Rectal smooth muscle tissue (tissue), 1 donor: ENCODE measurements around the gene FAM110D.

Experiments
- H3K27ac ChIP-seq: one replicate; pipeline ENCODE4 v1.7.0; 2013; ENCODE audit warnings: low read depth, low read length, inconsistent platforms
- H3K27me3 ChIP-seq: one replicate; pipeline ENCODE4 v1.7.0; 2013; ENCODE audit warnings: low read length; ENCODE audit not compliant: control insufficient read depth, insufficient read depth
- H3K36me3 ChIP-seq: one replicate; pipeline ENCODE4 v1.7.0; 2013; ENCODE audit warnings: low read length; ENCODE audit not compliant: control insufficient read depth, insufficient read depth
- H3K4me1 ChIP-seq: one replicate; pipeline ENCODE4 v1.7.0; 2013; ENCODE audit warnings: low read length; ENCODE audit not compliant: control insufficient read depth, insufficient read depth
- H3K4me3 ChIP-seq: one replicate; pipeline ENCODE4 v1.7.0; 2013; ENCODE audit warnings: low read length
- H3K9ac ChIP-seq: one replicate; pipeline ENCODE4 v1.7.0; 2013; ENCODE audit warnings: low read length

FAM110D gene

DNA sequence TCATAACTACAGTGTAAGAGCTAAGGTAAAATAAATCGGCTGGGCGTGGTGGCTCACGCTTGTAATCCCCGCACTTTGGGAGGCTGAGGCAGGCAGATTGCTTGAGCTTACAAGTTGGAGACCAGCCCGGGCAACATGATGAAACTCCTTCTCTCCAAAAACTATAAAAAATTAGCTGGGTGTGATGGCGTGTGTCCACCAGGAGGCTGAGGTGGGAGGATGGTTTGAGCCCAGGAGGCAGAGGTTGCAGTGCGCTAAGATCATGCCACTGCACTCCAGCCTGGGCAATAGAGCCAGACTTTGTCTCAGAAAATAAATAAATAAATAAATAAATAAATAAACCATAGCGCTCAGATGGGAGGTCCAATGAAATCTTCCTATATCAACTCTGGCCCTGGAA lies 16.7 kb upstream of the FAM110D start:
- Histone ChIP-seq H3K4me1 (no peaks in the 10 kb centered on the region), H3K36me3 (no peaks in the 10 kb centered on the region), H3K27ac (no peak overlapping the region), H3K27me3 (no peaks in the 10 kb centered on the region), H3K9ac (no peak overlapping the region), H3K4me3 (no peak overlapping the region)

DNA sequence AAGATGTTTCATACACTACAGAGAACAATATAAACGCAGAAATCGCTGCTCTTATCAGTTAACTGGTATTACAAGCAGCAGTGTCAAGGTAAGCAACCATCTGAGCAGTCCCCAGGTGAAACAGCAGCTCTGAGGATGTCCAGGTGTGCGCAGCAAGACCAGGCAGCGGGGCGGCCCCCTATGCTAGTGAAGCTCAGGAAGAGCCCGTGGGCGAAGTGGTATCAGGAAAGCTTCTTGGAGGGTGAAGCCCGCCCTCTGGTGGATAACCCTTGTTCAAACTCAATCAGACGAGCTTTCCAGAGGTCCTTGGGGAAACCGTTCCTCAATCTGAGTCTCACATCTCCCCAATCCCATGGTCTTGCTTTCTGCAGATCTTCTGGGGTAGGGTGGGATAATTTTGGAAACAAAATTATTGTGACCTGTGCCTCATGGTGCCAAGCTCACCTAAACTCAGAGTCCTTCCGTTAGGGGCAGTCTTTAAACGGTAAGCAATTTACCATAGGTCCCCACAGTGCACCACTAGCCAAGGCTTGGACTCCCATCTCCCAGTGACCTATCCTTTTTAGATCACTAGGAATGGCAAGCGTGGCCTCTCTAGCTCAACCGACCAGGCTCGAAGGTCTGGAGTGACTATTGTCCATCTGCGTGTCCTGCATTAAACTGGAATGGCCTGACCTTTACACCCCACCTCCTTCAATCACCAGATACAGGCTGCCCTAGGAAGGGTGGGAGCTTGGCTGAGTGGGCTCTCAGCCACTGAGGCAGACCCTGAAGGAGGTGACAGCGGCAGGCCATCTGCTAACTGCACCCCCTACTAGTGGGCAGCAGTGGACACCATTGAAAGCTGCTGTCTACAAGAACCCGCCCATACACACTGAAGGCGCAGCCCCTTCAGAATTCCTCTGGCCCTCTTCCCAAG lies 13.6 kb upstream of the FAM110D start:
- Histone ChIP-seq H3K36me3 (no peaks in the 10 kb centered on the region), H3K9ac (no peak overlapping the region), H3K27ac (no peak overlapping the region), H3K4me3 (no peak overlapping the region), H3K27me3 (no peaks in the 10 kb centered on the region), H3K4me1 (no peaks in the 10 kb centered on the region)

- Histone ChIP-seq H3K27me3 (no peaks in the 10 kb centered on the region), H3K27ac (no peak overlapping the region), H3K9ac (no peak overlapping the region), H3K4me1 (no peaks in the 10 kb centered on the region), H3K36me3 (no peaks in the 10 kb centered on the region), H3K4me3 (no peak overlapping the region)
Observed at GRCh38 chr1:26145960-26146294, 13.0 kb upstream of the FAM110D start.

DNA sequence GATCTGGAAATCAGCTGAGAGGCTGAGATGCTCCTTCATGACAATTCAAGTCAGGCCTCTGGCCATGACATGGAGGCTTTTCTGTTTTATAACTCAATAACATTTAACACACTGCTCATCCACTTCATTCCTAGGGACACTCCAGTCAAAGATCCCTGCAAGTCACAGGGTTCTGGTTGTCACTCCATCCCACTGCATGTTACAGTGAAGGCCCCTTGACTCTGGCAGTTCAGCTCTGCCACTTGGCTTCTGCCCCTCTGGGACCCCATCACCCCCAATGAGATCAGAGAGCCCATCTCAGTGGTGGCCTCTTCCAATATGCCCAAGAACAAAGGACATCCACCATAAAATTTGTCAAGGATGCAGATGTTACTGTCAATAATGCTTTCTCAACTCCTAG lies 10.0 kb upstream of the FAM110D start:
- no peaks in the 10 kb centered on the region for H3K27me3 ChIP-seq
- no peak overlapping the region for H3K4me3 ChIP-seq
- H3K4me1 ChIP-seq: no peaks in the 10 kb centered on the region
- H3K27ac ChIP-seq: no peak overlapping the region
- no peaks in the 10 kb centered on the region for H3K36me3 ChIP-seq
- no peak overlapping the region for H3K9ac ChIP-seq

DNA sequence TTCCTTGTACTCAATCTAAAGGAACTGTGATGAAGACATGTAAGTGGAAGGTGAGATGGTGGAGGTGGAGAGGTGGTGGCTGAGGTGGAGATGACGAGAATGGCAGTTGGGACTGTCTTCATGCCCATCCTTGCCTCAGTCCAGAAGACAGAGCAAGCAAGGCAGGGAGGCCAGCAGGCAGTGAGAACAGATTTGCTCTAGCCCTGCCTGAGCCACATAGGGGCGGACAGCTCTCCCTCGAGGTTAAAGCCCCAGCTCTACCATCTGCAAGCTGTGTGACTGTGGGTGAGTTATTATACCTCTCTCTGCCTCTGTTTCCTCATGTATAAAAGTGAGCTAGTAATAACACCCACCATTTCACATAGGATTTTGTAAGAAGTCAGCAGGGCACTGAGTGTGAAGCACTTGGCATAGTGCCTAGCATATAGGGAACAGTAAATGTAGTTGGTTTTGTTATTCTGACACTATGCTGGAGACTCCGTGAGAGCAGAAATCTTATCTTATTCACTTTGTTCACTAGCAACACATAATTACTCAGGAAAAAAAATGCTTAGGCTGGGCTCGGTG lies 4.8 kb upstream of the FAM110D start:
- peaks cover 10% of the 10 kb centered on the region for H3K27me3 ChIP-seq
- no peak overlapping the region for H3K27ac ChIP-seq
- H3K36me3 ChIP-seq: no peaks in the 10 kb centered on the region
- no peak overlapping the region for H3K9ac ChIP-seq
- H3K4me1 ChIP-seq: no peaks in the 10 kb centered on the region
- no peak overlapping the region for H3K4me3 ChIP-seq

DNA sequence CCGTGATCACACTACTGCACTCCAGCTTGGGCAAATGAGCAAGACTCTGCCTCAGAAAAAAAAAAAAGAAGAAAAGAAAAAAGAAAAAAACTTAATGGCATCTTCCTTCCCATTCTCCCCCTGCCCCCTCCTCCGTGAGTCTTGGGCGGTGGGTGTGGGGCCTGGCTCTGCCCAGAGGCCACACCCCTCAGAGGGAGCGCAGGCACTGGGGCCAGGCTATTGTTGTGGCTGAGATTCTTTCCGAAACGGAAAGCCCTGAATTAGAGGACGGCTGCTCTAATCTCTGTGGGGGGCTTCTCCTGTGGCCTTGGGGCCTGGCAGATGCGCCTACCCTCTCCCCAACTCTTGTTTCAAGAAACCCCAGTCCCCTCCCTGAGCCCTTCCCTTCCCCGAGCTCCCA lies 4.1 kb upstream of the FAM110D start:
- Histone ChIP-seq H3K27me3 (peaks cover 10% of the 10 kb centered on the region), H3K9ac (no peak overlapping the region), H3K4me3 (no peak overlapping the region), H3K27ac (no peak overlapping the region), H3K4me1 (no peaks in the 10 kb centered on the region), H3K36me3 (no peaks in the 10 kb centered on the region)

GRCh38 chr1:26155370-26156284 lies 3.3 kb upstream of the FAM110D start:
- Histone ChIP-seq H3K4me1 (no peaks in the 10 kb centered on the region), H3K9ac (no peak overlapping the region), H3K36me3 (no peaks in the 10 kb centered on the region), H3K27me3 (peaks cover 10% of the 10 kb centered on the region), H3K27ac (no peak overlapping the region), H3K4me3 (no peak overlapping the region)

DNA sequence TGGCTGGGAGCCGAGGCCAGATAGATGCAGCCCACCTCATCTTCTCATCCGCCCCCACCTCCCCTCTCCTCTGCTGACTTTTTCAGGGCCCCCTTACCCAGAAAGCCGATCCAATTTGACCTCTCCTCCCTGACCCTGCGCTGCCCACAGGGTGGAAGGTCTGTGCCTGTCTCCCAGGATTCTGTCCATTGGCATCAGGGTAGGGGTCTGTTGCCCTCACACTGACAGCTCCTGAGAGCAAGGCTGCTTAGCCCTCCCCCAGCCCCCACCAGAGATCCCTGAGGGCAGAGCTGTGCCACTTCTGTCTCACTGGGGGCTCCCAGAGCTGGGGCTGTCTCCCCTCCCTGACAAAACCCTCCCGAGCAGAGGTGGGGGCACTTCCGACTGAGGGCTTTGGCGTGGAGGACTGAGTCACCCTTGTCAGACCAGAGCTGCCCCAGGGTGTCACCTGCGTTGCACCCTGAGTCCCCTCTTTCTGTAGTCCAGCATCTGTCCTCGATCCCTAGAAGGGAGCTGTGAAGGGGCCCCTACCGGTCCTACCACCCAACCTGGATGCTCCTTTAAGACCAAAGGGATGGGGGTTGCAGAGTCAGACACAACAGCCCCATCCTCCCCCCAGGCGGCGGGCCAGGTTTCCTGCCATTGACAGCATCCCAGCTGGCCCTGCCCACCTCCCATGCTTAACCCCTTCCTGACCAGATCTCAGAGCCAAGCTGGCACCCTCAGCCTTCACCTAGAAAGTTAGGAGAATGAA lies 2.4 kb upstream of the FAM110D start:
- peaks cover 10% of the 10 kb centered on the region for H3K27me3 ChIP-seq
- peaks cover 3% of the 10 kb centered on the region for H3K4me1 ChIP-seq
- no peaks in the 10 kb centered on the region for H3K36me3 ChIP-seq
- H3K27ac ChIP-seq: peak overlapping the region; percentile 38
- H3K9ac ChIP-seq: no peak overlapping the region
- peak overlapping the region; percentile 36 for H3K4me3 ChIP-seq

- Histone ChIP-seq H3K4me3 (no peak overlapping the region), H3K36me3 (no peaks in the 10 kb centered on the region), H3K27ac (no peak overlapping the region), H3K9ac (no peak overlapping the region), H3K27me3 (peaks cover 10% of the 10 kb centered on the region), H3K4me1 (peaks cover 3% of the 10 kb centered on the region)
Observed at GRCh38 chr1:26158271-26158907, 490 bp upstream of the FAM110D start.

DNA sequence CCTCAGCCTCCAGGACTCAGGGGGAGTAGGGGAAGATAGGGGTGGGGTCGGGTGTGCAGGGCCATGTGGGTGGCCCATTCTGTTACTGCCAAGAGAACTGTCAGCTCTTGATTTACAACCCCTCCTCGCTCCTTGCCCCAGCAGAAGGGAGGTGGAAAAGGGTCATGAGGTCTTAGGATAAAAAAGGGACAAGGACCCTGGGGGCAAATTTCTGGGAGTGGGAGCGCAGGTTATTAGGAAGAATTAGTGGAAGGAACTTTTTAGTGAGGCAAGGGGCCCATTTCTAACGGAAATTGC lies 812 bp downstream of the FAM110D start:
- Histone ChIP-seq H3K36me3 (no peaks in the 10 kb centered on the region), H3K4me1 (peaks cover 3% of the 10 kb centered on the region), H3K27me3 (peaks cover 10% of the 10 kb centered on the region), H3K27ac (no peak overlapping the region), H3K4me3 (no peak overlapping the region), H3K9ac (no peak overlapping the region)

- Histone ChIP-seq H3K36me3 (no peaks in the 10 kb centered on the region), H3K9ac (no peak overlapping the region), H3K4me3 (peak overlapping the region; percentile 54), H3K4me1 (peaks cover 3% of the 10 kb centered on the region), H3K27ac (no peak overlapping the region), H3K27me3 (peaks cover 8% of the 10 kb centered on the region)
Observed at GRCh38 chr1:26160527-26161414, 1.9 kb downstream of the FAM110D start.
